GM15510 (cell line): Measurements from ENCODE around the gene RFPL1.
"Not testable (repeated sequence)": the region's sequence is repeated elsewhere in the genome, so short reads cannot be mapped to it uniquely, and the experiment has no call there.

Experiments
- POLR2A ChIP-seq: IDR thresholded peaks from 3 replicates; pipeline ENCODE4 v1.6.1; 2011; ENCODE audit warnings: borderline replicate concordance; ENCODE audit not compliant: insufficient read length; ENCODE audit errors: extremely low read depth

RFPL1 gene

GRCh38 chr22:29438283-29438682, at the start of gene RFPL1:
Gene RFPL1 (plus strand): TSS chr22:29438583.
- not testable (repeated sequence) for TF ChIP-seq POLR2A

GRCh38 chr22:29388759-29389090, 49.7 kb upstream of the RFPL1 start:
- TF ChIP-seq POLR2A: no peak

GRCh38 chr22:29390270-29390669, 48.1 kb upstream of the RFPL1 start:
- no peak for TF ChIP-seq POLR2A

GRCh38 chr22:29391546-29391945, 46.8 kb upstream of the RFPL1 start:
- no peak for TF ChIP-seq POLR2A

GRCh38 chr22:29393019-29393608, 45.3 kb upstream of the RFPL1 start:
- TF ChIP-seq POLR2A: no peak

- no peak for TF ChIP-seq POLR2A
Measured at GRCh38 chr22:29394931-29395581, 43.3 kb upstream of the RFPL1 start.

GRCh38 chr22:29396126-29396525, 42.3 kb upstream of the RFPL1 start:
- TF ChIP-seq POLR2A: no peak

- no peak for TF ChIP-seq POLR2A
Measured at GRCh38 chr22:29397791-29398190, 40.6 kb upstream of the RFPL1 start.

GRCh38 chr22:29400576-29400975, 37.8 kb upstream of the RFPL1 start:
- no peak for TF ChIP-seq POLR2A

GRCh38 chr22:29408940-29409339, 29.4 kb upstream of the RFPL1 start:
- no peak for TF ChIP-seq POLR2A

- no peak for TF ChIP-seq POLR2A
Measured at GRCh38 chr22:29426476-29426875, 11.9 kb upstream of the RFPL1 start.

GRCh38 chr22:29427176-29427760, 11.1 kb upstream of the RFPL1 start:
- TF ChIP-seq POLR2A: no peak

- TF ChIP-seq POLR2A: no peak
Measured at GRCh38 chr22:29431986-29432385, 6.4 kb upstream of the RFPL1 start.

- TF ChIP-seq POLR2A: no peak
Measured at GRCh38 chr22:29433856-29434255, 4.5 kb upstream of the RFPL1 start.

- no peak for TF ChIP-seq POLR2A
Measured at GRCh38 chr22:29434288-29434687, 4.1 kb upstream of the RFPL1 start.
